HG03196 (cell line): ENCODE results near the gene PSME3.
"Not testable (repeated sequence)": the region's sequence is repeated elsewhere in the genome, so short reads cannot be mapped to it uniquely, and the experiment has no call there.

Experiments
- ATAC-seq: cut with Tn5 transposase; IDR thresholded peaks from one replicate; pipeline ENCODE4 v1.9.1; 2021; ENCODE audit not compliant: unreplicated experiment

The PSME3 gene

DNA sequence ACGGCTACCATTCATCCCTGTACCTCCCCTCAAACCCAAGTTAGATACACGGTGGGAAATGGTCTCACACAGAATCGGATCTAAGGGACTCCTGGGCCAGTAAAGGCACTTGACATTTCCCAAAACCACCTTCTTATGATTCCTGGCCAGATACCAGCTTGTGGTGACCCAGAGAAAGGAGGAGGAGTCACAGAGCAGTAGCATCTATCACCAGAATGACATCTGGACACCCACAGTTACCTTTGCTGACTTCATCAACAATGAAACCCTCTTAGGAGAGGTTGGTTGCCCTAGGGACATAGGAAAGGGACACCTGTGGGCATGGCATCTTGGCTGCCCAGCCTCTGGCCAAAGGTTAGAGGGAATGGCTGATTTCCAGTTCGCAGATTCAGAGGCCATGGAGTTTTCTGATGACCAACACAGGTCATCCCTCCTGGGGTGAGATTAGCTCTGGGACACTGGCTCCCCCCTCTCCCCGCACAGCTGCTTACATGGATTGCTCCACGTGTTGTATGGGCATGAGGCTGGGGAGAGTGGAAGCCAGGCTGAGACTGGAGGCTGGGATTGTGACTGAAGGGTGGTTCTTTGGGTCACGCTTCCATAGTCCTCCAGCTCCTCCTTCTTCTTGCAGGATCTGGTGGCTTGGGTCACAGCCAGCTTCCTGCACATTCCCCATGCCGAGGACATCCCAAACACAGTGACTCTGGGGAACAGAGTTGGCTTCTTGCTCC, 16.4 kb downstream of the PSME3 start:
- no peak for ATAC-seq

DNA sequence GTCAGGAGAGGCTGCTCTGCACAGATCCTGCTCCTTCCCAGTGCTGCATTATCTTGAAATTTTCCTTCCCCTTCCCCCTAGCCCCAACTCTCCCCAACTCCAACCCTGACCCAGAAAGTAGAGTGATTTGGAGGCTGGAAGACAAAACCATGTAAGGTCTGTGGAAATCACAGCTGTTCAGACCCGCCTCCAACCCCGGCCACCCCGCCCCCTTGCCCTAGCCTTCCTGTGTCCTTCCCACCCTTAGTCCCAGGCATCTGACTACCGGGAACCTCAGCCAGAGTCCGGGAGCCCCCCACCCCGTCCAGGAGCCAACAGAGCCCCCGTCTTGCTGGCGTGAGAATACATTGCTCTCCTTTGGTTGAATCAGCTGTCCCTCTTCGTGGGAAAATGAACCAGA, 17.8 kb downstream of the PSME3 start, which contains the start of gene AOC3:
TSS of gene AOC3 (plus strand) at position 246 of the 400 bp plus-strand sequence. CDS start at position 391, 145 bp downstream.
- no peak for ATAC-seq

DNA sequence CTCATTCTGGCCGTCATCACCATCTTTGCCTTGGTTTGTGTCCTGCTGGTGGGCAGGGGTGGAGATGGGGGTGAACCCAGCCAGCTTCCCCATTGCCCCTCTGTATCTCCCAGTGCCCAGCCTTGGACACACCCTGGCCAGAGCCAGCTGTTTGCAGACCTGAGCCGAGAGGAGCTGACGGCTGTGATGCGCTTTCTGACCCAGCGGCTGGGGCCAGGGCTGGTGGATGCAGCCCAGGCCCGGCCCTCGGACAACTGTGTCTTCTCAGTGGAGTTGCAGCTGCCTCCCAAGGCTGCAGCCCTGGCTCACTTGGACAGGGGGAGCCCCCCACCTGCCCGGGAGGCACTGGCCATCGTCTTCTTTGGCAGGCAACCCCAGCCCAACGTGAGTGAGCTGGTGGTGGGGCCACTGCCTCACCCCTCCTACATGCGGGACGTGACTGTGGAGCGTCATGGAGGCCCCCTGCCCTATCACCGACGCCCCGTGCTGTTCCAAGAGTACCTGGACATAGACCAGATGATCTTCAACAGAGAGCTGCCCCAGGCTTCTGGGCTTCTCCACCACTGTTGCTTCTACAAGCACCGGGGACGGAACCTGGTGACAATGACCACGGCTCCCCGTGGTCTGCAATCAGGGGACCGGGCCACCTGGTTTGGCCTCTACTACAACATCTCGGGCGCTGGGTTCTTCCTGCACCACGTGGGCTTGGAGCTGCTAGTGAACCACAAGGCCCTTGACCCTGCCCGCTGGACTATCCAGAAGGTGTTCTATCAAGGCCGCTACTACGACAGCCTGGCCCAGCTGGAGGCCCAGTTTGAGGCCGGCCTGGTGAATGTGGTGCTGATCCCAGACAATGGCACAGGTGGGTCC, 18.4 kb downstream of the PSME3 start:
- ATAC-seq: not testable (repeated sequence)

DNA sequence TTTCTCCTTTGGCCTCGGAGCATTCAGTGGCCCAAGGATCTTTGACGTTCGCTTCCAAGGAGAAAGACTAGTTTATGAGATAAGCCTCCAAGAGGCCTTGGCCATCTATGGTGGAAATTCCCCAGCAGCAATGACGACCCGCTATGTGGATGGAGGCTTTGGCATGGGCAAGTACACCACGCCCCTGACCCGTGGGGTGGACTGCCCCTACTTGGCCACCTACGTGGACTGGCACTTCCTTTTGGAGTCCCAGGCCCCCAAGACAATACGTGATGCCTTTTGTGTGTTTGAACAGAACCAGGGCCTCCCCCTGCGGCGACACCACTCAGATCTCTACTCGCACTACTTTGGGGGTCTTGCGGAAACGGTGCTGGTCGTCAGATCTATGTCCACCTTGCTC, 19.2 kb downstream of the PSME3 start:
- ATAC-seq: no peak

DNA sequence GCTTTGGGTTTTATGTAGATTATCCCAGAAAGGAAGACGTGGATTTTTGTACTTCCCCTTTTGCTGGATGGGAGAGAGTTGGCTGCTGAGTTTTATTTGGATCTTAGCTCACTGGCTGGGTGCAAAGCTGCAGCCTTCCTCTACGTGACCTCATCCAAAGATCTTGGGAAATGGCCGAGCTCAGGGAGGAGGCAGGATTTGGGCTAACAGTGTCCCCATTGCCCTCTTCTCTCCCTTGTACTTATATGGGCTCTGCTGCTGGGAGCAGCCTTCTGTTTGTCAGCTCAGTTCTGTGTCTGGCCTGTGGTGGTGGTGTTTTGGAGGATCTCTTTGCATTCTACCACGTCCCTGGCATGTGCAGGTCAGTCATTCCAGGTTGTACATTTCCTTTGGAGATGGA, 19.8 kb downstream of the PSME3 start:
- no peak for ATAC-seq

DNA sequence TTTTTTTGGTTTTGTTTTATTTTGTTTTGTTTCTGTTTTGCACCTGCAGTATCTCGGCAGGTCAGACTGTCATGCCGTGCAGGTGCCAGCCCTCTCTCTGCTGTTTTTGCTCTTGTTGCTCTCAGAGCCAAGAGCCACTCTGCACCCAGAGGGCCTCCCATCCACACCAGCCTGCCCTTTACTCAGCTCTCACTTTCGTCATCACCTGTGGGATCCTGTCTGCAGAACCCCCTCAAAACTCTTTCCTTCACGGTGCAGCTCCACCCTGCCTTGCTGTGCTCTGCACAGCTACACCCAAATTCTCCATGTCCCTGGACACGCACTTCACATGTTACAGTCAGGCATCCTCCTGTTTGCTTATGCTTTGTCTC, 20.4 kb downstream of the PSME3 start:
- no peak for ATAC-seq

DNA sequence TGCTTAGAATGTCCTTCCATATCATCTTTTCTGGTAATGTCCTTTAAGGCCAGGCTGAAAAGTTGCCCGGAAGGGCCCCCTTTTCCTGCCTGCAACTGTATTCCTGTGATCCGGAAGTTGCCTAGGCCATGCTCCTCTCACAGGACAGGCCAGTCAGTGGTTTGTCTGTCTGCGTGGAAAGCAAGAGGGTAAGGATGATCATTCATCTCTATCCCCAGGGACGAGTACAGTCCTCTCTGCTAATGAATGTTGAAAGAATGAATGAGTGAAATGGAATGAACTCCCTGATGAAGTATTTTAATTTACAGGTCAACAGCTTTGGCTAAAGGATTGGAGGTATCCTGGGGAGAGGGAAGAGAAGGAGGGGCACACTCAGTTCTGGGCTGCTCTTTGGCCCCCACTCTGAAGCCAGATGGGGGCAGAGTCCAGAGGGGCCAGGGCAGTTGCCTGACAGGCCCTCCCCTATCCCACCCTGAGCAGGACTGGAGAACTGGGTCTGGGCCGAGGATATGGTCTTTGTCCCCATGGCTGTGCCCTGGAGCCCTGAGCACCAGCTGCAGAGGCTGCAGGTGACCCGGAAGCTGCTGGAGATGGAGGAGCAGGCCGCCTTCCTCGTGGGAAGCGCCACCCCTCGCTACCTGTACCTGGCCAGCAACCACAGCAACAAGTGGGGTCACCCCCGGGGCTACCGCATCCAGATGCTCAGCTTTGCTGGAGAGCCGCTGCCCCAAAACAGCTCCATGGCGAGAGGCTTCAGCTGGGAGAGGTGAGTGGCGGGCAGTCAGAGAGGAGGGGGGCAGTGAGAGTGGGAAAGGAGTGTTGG, 21.0 kb downstream of the PSME3 start:
- no peak for ATAC-seq

DNA sequence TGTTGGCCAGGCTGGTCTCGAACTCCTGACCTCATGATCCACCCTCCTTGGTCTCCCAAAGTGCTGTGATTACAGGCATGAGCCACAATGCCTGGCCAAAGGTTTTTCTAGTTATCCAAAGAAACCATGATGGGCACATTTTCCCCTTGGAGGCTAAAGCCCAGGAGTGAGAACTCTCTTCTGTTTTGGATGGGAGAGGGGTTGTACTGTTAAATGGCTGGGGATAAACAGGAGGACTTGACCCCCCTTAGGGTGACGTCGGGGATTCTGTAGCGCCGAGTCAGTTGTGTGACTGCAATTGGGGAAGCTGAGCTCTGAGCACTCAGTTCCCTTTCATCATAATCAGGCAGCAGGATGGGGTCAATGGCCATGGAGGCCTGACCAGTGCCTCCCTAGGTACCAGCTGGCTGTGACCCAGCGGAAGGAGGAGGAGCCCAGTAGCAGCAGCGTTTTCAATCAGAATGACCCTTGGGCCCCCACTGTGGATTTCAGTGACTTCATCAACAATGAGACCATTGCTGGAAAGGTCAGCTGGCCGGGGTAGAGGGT, 21.9 kb downstream of the PSME3 start:
- no peak for ATAC-seq

DNA sequence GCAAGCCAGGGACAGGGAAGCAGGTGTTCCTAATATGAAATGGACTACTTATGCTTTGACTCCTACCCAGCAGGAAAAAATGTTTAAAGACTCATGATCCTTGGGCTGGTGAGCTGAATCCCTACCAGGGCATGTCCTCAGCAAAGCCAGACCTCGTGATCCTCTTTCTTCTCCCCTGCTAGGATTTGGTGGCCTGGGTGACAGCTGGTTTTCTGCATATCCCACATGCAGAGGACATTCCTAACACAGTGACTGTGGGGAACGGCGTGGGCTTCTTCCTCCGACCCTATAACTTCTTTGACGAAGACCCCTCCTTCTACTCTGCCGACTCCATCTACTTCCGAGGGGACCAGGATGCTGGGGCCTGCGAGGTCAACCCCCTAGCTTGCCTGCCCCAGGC, 22.9 kb downstream of the PSME3 start:
- ATAC-seq: not testable (repeated sequence)

DNA sequence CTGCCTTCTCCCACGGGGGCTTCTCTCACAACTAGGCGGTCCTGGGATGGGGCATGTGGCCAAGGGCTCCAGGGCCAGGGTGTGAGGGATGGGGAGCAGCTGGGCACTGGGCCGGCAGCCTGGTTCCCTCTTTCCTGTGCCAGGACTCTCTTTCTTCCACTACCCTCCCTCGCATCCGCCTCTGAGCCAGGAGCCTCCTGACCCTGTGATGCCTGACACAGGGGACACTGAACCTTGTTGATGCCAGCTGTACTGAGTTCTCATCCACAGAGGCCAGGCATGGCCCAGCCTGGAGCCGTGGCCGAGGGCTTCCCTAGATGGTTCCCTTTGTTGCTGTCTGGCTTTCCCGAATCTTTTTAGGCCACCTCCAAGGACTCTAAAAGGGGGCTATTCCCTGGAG, 23.3 kb downstream of the PSME3 start:
- ATAC-seq: not testable (repeated sequence)

DNA sequence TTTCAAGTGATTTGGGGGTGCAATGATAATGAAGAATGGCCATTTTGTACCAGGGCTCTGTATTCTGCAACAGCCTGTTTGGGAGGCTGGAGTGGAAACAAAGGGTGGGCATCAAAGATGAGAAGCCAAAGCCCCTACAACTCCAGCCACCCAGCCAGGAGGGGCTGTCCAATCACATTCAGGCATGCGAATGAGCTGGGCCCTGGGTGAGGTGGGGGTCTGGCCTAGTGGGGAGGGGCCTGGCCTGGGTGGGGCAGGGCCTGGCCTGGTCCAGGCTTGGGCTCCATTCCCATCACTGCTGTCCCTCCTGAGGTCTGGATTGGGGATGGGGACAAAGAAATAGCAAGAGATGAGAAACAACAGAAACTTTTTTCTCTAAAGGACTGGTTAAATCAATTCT, 24.2 kb downstream of the PSME3 start:
- no peak for ATAC-seq

DNA sequence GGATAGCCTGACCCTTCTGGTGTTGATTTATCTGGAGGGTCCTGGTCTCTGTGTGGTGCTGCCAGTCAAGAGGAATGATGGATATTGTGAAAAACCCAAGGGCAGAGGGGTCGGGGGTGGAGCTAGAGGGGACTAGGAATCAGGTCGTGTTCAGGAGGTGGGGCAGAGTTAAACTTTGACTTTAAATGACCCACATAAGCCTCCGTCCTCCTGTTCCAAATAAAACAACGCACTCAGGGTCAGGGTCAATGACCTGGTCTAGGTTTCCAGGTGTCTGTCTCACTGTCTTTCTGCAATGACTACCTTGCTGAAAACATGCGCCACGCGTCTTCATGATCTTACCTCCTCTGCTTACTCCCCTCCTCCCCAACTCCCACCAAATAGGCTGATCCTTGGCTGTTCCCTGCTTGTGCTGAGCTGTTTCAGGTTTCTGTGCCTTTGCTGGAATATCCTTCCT, 32.5 kb downstream of the PSME3 start:
- ATAC-seq: no peak

DNA sequence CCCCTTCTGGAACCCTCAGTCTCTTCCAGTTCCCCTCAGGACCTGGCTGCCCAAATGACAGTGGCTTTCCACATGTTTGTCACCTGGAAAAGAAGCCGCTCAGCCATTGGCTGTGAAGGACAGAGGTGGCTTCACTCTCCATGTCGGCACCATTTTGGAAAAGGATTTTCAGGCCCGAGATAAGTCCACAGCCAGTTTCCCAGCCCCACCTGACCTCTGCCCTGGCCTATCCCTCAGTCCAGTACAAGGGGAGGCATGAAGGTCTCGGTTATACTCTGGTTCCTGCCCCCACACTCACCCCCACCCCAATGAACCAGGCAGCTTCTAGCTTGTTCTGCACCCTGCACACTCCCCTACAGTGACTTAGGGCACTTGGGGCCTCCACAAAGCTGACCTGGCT, 33.0 kb downstream of the PSME3 start:
- ATAC-seq: no peak

DNA sequence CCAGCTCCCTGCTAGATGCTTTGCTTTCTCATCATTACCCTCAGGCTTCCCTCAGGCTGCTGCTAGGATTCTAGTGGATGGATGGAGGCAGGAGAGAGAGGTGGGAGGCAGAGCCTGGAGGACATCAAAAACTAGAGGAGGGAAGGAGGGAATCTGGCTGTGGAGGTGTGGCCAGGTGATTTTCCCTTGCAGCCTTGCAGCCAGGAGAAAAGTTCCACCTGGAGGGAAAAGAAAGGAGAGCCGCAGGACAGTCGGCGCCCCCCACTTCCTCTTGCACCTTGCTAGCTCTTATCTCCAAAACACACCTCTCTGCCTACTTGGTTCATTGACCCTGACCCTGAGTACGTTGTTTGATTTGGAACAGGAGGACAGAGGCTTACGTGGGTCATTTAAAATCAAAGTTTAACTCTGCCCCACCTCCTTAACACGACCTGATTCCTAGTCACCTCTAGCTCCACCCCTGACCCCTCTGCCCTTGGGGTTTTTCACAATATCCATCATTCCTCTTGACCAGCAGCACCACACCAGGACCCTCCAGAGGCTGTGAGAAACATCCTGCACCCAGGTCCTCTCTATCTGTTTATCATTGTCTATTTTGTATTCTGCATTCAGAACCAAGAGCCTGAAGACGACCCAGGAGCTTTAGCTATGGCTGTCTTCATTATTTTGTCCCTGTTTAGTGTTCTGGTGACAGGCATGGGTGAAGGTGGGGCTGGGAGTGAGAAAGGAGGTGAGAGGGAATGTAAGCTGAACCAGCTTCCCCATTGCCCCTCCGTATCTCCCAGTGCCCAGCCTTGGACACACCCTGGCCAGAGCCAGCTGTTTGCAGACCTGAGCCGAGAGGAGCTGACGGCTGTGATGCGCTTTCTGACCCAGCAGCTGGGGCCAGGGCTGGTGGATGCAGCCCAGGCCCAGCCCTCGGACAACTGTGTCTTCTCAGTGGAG, 33.7 kb downstream of the PSME3 start:
- no peak for ATAC-seq

DNA sequence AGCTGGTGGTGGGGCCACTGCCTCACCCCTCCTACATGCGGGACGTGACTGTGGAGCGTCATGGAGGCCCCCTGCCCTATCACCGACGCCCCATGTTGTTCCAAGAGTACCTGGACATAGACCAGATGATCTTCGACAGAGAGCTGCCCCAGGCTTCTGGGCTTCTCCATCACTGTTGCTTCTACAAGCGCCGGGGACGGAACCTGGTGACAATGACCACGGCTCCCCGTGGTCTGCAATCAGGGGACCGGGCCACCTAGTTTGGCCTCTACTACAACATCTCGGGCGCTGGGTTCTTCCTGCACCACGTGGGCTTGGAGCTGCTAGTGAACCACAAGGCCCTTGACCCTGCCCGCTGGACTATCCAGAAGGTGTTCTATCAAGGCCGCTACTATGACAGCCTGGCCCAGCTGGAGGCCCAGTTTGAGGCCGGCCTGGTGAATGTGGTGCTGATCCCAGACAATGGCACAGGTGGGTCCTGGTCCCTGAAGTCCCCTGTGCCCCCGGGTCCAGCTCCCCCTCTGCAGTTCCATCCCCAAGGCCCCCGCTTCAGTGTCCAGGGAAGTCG, 34.6 kb downstream of the PSME3 start:
- ATAC-seq: not testable (repeated sequence)

DNA sequence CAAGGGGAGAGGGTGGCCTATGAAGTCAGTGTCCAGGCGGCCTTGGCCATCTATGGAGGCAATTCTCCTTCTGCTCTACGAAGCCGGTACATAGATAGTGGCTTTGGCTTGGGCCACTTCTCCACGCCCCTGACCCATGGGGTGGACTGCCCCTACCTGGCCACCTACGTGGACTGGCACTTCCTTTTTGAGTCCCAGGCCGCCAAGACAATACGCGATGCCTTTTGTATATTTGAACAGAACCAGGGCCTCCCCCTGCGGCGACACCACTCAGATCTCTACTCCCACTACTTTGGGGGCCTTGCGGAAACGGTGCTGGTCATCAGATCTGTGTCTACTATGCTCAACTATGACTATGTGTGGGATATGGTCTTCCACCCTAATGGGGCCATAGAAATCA, 35.1 kb downstream of the PSME3 start:
- ATAC-seq: no peak

DNA sequence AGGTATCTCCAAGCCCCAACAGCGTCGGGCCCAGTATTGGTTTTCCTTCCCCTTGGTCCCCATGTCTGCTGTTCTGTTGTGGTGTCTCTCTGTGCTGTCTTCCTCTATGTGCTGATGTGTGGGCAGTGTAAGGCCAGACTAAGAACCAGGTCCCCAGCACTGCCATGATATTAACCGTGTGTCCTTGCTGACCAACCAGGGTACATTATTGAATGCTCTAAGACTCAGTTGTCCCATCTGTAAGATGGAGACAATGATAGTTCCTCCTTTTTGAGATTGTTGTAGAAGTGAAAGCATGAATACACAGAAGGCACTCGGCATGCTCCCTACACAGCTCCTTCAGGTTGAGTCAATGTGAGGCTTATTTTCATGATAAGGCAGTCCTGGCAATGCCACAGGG, 38.5 kb downstream of the PSME3 start:
- ATAC-seq: no peak

DNA sequence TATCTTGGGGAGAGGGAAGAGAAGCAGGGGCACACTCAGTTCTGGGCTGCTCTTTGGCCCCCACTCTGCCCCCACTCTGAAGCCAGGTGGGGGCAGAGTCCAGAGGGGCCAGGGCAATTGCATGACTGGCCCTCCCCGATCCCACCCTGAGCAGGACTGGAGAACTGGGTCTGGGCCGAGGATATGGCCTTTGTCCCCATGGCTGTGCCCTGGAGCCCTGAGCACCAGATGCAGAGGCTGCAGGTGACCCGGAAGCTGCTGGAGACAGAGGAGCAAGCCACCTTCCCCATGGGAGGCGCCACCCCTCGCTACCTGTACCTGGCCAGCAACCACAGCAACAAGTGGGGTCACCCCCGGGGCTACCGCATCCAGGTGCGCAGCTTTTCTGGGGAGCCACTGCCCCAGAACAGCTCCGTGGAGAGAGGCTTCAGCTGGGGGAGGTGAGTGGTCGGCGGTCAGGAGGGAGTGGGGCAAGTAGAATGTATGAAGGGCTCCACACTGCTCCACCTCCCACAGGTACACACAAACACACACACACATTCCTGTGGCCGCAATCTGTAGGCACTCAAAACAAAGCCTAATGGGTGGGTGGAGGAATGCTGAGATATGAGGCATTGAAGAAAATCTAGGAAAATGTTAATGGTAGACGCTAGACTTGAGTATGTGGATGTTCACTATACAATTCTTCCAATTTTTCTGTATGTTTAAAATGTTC, 39.2 kb downstream of the PSME3 start:
- ATAC-seq: no peak

DNA sequence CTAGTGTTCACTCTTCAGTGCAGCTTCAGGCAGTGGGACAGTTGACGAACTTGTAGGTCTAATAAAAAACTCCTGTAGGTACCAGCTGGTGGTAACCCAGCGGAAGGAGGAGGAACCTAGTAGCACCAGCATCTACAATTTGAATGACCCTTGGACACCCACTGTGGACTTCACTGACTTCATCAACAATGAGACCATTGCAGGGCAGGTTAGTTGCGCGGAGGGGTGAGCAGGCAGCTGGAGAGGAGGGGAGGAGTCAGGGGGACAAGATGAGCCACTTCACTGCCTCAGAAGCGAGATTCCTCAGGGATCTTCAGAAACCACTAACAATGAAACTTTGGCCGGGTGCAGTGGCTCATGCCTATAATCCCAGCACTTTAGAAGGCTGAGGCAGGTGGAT, 40.1 kb downstream of the PSME3 start:
- no peak for ATAC-seq
